Measurements from ENCODE around the gene ELP4. TPM values are rescaled to one million over a fixed set of nuclear protein-coding genes. Genes with fewer than 3 reads are reported as not detected.

ELP4 gene
- total RNA-seq, 1 experiment from 2014 or later: 21.4 TPM

DNA sequence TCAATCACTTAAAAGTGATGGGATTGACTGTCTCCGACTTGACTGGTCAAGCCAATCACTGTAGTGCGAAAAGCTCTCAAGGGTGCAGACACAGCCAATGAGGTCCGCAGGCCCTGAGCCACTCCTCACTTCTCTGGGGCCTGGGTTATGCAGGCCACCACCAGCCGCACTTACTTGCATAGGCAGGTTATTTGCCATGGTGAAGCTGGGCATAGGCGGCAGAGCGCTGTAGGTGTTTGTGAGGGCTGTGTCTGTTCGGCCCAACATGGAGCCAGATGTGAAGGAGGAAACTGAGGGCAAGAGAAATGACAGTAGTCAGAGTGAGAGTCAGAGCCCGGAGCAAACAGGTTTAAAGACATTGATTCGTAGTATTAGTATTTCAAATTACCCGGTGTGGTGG is 283.7 kb downstream of the ELP4 start:
- CTCF ChIA-PET: no interaction called here
- ATAC-seq (no peak), DNase-seq (ENCODE audit: low read depth, low spot score) (no peak)
- Histone ChIP-seq H3K9me2 (ENCODE audit: insufficient read depth) (no peaks in the 10 kb centered on the region), H3K4me3 (replicated peaks in 1 of 2; ENCODE audit: low read depth in 1 of 2, low read length in 2 of 2) (no peak overlapping the region), H3K4me1 (ENCODE audit: control insufficient read depth in 1 of 2, insufficient read depth in 2 of 2, low read length in 2 of 2) (no peaks in the 10 kb centered on the region), H3K27ac (ENCODE audit: low read depth, low read length) (no peak overlapping the region), H3K9me3 (ENCODE audit: control insufficient read depth in 1 of 2, insufficient read depth in 1 of 2, low read depth in 1 of 2, low read length in 2 of 2) (no peaks in the 10 kb centered on the region), H3K27me3 (ENCODE audit: insufficient read depth, low read length) (no peaks in the 10 kb centered on the region), H3K9ac (ENCODE audit: low read length) (no peak overlapping the region), H2AFZ (ENCODE audit: low read depth, low read length, poor library complexity, severe bottlenecking) (no peak overlapping the region), H3K79me2 (ENCODE audit: insufficient read depth, low read length) (no peaks in the 10 kb centered on the region), H3K36me3 (ENCODE audit: control insufficient read depth in 1 of 2, insufficient read depth in 2 of 2, low read length in 2 of 2) (no peaks in the 10 kb centered on the region), H3K4me2 (ENCODE audit: low read length) (no peak overlapping the region), H4K20me1 (ENCODE audit: insufficient read depth) (no peaks in the 10 kb centered on the region)
- POLR2A ChIA-PET: no interaction called here
- no peak for TF ChIP-seq SIN3A (IDR thresholded peaks at IDR 0.05; ENCODE audit: low read depth)
- TF ChIP-seq POLR2A (IDR thresholded peaks at IDR 0.05; ENCODE audit: borderline replicate concordance, extremely low read depth, insufficient read depth, insufficient read length): no peak
- TF ChIP-seq CEBPB (IDR thresholded peaks at IDR 0.05; ENCODE audit: low read depth): no peak
- no peak for TF ChIP-seq ZNF274 (IDR thresholded peaks at IDR 0.05; ENCODE audit: low read depth, low read length)
- TF ChIP-seq RAD21 (IDR thresholded peaks at IDR 0.05; ENCODE audit: low read depth): no peak
- TF ChIP-seq, protein P1, sequence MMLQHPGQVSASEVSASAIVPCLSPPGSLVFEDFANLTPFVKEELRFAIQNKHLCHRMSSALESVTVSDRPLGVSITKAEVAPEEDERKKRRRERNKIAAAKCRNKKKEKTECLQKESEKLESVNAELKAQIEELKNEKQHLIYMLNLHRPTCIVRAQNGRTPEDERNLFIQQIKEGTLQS (IDR thresholded peaks at IDR 0.05): no peak
- no peak for TF ChIP-seq POLR2AphosphoS5 (IDR thresholded peaks at IDR 0.05; ENCODE audit: low read depth, low read length)
- TF ChIP-seq FOSL1 (IDR thresholded peaks at IDR 0.05; ENCODE audit: low read depth): no peak
- TF ChIP-seq, protein P2, sequence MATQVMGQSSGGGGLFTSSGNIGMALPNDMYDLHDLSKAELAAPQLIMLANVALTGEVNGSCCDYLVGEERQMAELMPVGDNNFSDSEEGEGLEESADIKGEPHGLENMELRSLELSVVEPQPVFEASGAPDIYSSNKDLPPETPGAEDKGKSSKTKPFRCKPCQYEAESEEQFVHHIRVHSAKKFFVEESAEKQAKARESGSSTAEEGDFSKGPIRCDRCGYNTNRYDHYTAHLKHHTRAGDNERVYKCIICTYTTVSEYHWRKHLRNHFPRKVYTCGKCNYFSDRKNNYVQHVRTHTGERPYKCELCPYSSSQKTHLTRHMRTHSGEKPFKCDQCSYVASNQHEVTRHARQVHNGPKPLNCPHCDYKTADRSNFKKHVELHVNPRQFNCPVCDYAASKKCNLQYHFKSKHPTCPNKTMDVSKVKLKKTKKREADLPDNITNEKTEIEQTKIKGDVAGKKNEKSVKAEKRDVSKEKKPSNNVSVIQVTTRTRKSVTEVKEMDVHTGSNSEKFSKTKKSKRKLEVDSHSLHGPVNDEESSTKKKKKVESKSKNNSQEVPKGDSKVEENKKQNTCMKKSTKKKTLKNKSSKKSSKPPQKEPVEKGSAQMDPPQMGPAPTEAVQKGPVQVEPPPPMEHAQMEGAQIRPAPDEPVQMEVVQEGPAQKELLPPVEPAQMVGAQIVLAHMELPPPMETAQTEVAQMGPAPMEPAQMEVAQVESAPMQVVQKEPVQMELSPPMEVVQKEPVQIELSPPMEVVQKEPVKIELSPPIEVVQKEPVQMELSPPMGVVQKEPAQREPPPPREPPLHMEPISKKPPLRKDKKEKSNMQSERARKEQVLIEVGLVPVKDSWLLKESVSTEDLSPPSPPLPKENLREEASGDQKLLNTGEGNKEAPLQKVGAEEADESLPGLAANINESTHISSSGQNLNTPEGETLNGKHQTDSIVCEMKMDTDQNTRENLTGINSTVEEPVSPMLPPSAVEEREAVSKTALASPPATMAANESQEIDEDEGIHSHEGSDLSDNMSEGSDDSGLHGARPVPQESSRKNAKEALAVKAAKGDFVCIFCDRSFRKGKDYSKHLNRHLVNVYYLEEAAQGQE (IDR thresholded peaks at IDR 0.05; ENCODE audit: low read depth): no peak
- RAD21 ChIA-PET (ENCODE audit: low non-redundant PET in 1 of 2, low total read pairs in 2 of 2, uncharacterized antibody in 2 of 2, unreplicated experiment in 2 of 2): no interaction called here
- no TSS peak for BruUV-seq (replicated peaks)
- intact Hi-C loops (cut with micrococcal nuclease): no loop called here

All from HCT116 (cell line).